Ishikawa (cell line): Measurements from ENCODE around the gene ESYT2.

Source experiments
- CEBPB ChIP-seq: IDR thresholded peaks from 2 replicates; pipeline ENCODE4 v1.6.1; 2012
- CREB1 ChIP-seq: IDR thresholded peaks from 2 replicates; pipeline ENCODE4 v1.6.1; 2012; ENCODE audit warnings: low read depth
- EP300 ChIP-seq: IDR thresholded peaks from 2 replicates; pipeline ENCODE4 v1.6.1; 2012; ENCODE audit warnings: borderline replicate concordance
- FOXM1 ChIP-seq: IDR thresholded peaks from 2 replicates; pipeline ENCODE4 v1.6.1; 2012; ENCODE audit warnings: low read depth, borderline replicate concordance
- NFIC ChIP-seq: IDR thresholded peaks from 2 replicates; pipeline ENCODE4 v1.6.1; 2012
- RAD21 ChIP-seq: IDR thresholded peaks from 2 replicates; pipeline ENCODE4 v1.6.1; 2012; ENCODE audit warnings: low read depth
- TAF1 ChIP-seq: IDR thresholded peaks from 2 replicates; pipeline ENCODE4 v1.6.1; 2012; ENCODE audit warnings: low read depth, mild to moderate bottlenecking
- TEAD4 ChIP-seq: IDR thresholded peaks from 2 replicates; pipeline ENCODE4 v1.6.1; 2012
- YY1 ChIP-seq: IDR thresholded peaks from 2 replicates; pipeline ENCODE4 v1.6.1; 2012; ENCODE audit warnings: low read depth
- ZBTB7A ChIP-seq: IDR thresholded peaks from 2 replicates; pipeline ENCODE4 v1.6.1; 2012; ENCODE audit warnings: low read depth
- TF ChIP-seq, protein P1 (sequence below): IDR thresholded peaks from 2 replicates; pipeline ENCODE4 v1.6.1; 2012
- TF ChIP-seq, protein P2 (sequence below): IDR thresholded peaks from 2 replicates; pipeline ENCODE4 v1.6.1; 2012; ENCODE audit warnings: low read depth, mild to moderate bottlenecking

DNA sequence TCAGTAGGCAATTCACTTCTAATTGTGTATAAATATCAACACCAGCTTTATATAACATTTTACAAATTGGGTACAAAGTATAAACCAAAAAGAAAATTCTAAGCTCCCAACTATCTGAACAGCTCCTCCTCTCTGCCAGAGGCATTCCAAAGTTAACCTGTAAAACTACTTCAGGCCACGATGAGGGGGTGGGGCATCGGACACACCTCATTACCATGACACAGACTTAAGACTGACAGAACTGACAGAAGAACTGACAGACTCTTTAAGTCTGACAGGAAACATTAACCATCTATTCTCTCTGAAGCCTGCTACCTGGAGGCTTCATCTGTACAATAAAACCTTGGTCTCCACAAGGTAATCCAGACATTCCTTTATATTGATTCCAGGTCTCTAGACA lies 12.3 kb downstream of the ESYT2 start:
- TF ChIP-seq CREB1 = no peak
- TF ChIP-seq TAF1 = no peak
- TF ChIP-seq, protein P1, sequence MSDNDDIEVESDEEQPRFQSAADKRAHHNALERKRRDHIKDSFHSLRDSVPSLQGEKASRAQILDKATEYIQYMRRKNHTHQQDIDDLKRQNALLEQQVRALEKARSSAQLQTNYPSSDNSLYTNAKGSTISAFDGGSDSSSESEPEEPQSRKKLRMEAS = 0 out of 2 replicates have a peak, but pooled peaks have one; percentile 25
- TF ChIP-seq, protein P2, sequence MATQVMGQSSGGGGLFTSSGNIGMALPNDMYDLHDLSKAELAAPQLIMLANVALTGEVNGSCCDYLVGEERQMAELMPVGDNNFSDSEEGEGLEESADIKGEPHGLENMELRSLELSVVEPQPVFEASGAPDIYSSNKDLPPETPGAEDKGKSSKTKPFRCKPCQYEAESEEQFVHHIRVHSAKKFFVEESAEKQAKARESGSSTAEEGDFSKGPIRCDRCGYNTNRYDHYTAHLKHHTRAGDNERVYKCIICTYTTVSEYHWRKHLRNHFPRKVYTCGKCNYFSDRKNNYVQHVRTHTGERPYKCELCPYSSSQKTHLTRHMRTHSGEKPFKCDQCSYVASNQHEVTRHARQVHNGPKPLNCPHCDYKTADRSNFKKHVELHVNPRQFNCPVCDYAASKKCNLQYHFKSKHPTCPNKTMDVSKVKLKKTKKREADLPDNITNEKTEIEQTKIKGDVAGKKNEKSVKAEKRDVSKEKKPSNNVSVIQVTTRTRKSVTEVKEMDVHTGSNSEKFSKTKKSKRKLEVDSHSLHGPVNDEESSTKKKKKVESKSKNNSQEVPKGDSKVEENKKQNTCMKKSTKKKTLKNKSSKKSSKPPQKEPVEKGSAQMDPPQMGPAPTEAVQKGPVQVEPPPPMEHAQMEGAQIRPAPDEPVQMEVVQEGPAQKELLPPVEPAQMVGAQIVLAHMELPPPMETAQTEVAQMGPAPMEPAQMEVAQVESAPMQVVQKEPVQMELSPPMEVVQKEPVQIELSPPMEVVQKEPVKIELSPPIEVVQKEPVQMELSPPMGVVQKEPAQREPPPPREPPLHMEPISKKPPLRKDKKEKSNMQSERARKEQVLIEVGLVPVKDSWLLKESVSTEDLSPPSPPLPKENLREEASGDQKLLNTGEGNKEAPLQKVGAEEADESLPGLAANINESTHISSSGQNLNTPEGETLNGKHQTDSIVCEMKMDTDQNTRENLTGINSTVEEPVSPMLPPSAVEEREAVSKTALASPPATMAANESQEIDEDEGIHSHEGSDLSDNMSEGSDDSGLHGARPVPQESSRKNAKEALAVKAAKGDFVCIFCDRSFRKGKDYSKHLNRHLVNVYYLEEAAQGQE = no peak
- no peak for TF ChIP-seq RAD21
- no peak for TF ChIP-seq YY1
- TF ChIP-seq EP300 = no peak
- TF ChIP-seq TEAD4 = peak; percentile 33; the same call in 1 of the 2 replicates
- no peak for TF ChIP-seq CEBPB
- no peak for TF ChIP-seq NFIC
- TF ChIP-seq ZBTB7A = no peak
- TF ChIP-seq FOXM1 = no peak
